Left ventricle myocardium inferior (tissue), 1 donor: ENCODE results near the gene KCND3. TPM values are rescaled to one million over a fixed set of nuclear protein-coding genes. Genes with fewer than 3 reads are reported as not detected.

Experiments used
- DNase-seq: peaks from one replicate; pipeline ENCODE4 v3.0.0-alpha.2; 2020
- H3K27ac ChIP-seq: fragments of 200-600 bp; replicated peaks from 2 replicates; pipeline ENCODE4 v1.8.0; 2021
- H3K27me3 ChIP-seq: fragments of 200-600 bp; 2 replicates; pipeline ENCODE4 v1.8.0; 2021; ENCODE audit warnings: low read depth
- H3K36me3 ChIP-seq: fragments of 200-600 bp; 2 replicates; pipeline ENCODE4 v1.8.0; 2021
- H3K4me1 ChIP-seq: fragments of 200-600 bp; 2 replicates; pipeline ENCODE4 v1.8.0; 2021
- H3K4me3 ChIP-seq: fragments of 200-600 bp; 2 replicates; pipeline ENCODE4 v1.8.0; 2021; ENCODE audit warnings: mild to moderate bottlenecking, moderate library complexity
- H3K9me3 ChIP-seq: fragments of 200-600 bp; replicated peaks from 2 replicates; pipeline ENCODE4 v1.8.0; 2021
- intact Hi-C: fragments of 100-400 bp; cut with micrococcal nuclease; formaldehyde crosslinking; loops from one replicate; pipeline ENCODE4 v1.11.0; 2022
- total RNA-seq: library from RNA; stranded (reverse); fragmentation: NEBNext Ultra II Directional; extraction: Animal tissue kit (Norgen Biotek cat#: 25700); gene quantifications from one replicate; pipeline ENCODE4 v1.2.1, GENCODE V29; 2021
- TF ChIP-seq, protein P1 (sequence below): fragments of 200-600 bp; IDR thresholded peaks from 2 replicates; pipeline ENCODE4 v1.8.0; 2021; ENCODE audit warnings: antibody characterized with exemption, mild to moderate bottlenecking, borderline replicate concordance
- donor health status: DM: no; HTN: yes; CAD: no; lungs with severe emphysema.

KCND3 gene
- total RNA-seq, 1 donor from 2014 or later: 19.2 TPM

DNA sequence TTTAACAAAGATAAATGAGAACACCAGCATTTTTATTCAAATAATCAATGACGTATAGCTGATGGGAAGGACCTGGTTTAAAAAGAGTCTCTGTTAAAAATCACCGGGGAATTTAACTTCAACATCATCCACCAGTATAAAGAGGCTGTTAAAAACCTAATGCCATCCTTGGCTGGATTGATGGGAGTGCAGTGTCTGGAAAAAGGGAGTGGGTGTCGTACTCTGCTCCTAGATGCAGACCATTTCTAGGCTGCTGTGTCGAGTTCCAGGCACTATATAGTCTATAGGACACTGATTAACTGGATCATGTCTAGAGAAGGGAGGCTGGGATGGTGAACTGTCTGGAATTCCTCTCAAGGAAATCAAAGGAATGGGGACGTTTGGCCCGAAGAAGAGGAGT lies 197.7 kb downstream of the KCND3 start:
- intact Hi-C loops: loop anchor here (10.0 kb wide), 1 partner anchor 543 kb away; no protein-coding TSS in a partner anchor
- Histone ChIP-seq H3K27me3 (no peaks in the 10 kb centered on the region), H3K36me3 (no peaks in the 10 kb centered on the region), H3K9me3 (no peaks in the 10 kb centered on the region), H3K27ac (no peak overlapping the region), H3K4me1 (peaks cover 23% of the 10 kb centered on the region), H3K4me3 (no peak overlapping the region)
- DNase-seq: no peak
- TF ChIP-seq, protein P1, sequence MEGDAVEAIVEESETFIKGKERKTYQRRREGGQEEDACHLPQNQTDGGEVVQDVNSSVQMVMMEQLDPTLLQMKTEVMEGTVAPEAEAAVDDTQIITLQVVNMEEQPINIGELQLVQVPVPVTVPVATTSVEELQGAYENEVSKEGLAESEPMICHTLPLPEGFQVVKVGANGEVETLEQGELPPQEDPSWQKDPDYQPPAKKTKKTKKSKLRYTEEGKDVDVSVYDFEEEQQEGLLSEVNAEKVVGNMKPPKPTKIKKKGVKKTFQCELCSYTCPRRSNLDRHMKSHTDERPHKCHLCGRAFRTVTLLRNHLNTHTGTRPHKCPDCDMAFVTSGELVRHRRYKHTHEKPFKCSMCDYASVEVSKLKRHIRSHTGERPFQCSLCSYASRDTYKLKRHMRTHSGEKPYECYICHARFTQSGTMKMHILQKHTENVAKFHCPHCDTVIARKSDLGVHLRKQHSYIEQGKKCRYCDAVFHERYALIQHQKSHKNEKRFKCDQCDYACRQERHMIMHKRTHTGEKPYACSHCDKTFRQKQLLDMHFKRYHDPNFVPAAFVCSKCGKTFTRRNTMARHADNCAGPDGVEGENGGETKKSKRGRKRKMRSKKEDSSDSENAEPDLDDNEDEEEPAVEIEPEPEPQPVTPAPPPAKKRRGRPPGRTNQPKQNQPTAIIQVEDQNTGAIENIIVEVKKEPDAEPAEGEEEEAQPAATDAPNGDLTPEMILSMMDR: no peak

DNA sequence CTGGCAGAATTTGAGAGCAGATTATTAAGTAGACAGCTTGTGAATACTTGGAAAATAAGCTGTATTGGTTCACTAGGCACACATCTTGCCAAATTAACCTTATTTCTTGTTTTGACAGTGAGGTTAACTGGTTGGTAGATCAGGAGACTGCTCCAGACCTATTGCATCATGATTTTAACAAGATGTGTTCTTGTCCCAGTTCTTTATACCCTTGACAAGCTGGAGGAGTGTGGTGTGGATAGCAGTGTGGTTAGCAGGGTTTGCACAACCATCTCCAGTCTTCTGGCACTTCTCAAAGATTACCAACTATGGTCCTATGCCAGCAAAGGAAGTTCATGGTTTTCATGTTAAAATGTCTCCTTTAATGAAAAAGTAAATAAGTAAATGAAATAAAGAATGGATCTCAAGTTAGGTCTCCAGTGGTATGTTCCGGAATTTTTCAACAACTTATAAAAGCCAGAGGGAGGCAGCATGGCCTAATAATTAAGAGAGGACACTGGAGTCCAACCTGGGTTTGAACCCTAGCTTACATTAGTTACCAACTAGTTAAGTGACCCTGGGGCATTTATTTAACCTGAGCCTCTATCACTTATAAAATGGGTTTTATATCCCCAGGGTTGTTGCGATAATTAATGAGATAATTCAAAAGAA lies 199.7 kb downstream of the KCND3 start:
- peak overlapping the region; percentile 37 for H3K27ac ChIP-seq
- intact Hi-C loops: loop anchor here (10.0 kb wide), 1 partner anchor 545 kb away; no protein-coding TSS in a partner anchor

DNA sequence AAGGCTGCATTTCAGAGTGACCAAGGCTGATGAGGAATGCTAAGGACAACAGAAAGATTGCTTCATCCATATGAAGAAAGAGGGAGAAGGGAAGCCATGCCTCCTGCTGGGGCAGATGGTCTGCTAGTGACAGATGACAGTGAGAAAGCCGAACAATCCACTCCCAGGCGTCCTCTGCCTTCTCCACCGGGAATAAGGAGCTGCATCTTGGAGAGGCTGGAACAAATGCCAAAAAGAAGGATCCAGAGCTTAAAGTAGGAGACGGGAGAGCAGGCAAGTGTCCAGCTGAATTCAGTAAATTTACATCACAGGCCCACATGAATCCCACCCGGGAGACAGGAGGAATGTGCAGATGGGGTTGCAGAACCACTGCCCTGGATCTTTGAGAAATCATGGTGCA lies 200.3 kb downstream of the KCND3 start:
- TF ChIP-seq, protein P1: no peak
- H3K36me3 ChIP-seq: no peaks in the 10 kb centered on the region
- H3K4me3 ChIP-seq: no peak overlapping the region
- H3K27ac ChIP-seq: peak overlapping the region; percentile 37
- no peaks in the 10 kb centered on the region for H3K9me3 ChIP-seq
- DNase-seq: no peak
- peaks cover 23% of the 10 kb centered on the region for H3K4me1 ChIP-seq
- H3K27me3 ChIP-seq: no peaks in the 10 kb centered on the region
- intact Hi-C loops: no loop called here

More for the DNA sequence above, 199.7 kb downstream of the KCND3 start:
- Histone ChIP-seq H3K4me3 (no peak overlapping the region), H3K4me1 (peaks cover 23% of the 10 kb centered on the region), H3K9me3 (no peaks in the 10 kb centered on the region), H3K36me3 (no peaks in the 10 kb centered on the region), H3K27me3 (no peaks in the 10 kb centered on the region)
- no peak for DNase-seq
- TF ChIP-seq, protein P1: peak; percentile 41

DNA sequence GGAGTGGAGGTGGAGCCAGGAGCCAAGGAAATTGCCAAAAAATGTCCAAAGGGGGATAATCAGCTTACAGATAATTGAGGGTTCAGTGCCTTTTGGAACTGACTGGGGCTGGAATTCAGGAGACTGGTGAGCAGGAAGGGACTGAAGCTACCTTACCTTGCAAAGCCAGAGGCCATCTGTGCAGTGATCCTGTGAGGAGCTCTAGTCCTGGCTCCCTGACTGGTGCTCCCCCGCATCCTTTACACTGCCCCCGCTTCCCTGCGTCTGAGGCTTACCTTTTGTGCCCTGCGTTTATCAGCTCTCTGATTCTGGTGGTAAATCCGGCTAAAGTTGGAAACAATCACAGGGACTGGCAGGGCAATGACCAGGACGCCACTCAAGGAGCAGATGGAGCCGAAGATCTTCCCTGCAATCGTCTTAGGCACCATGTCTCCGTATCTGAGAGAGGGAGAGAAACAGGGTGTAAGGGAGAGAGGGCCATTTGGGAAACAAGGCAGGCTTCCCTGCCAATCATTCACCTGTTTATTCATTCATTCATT lies 202.7 kb downstream of the KCND3 start:
- TF ChIP-seq, protein P1: no peak
- no peaks in the 10 kb centered on the region for H3K9me3 ChIP-seq
- intact Hi-C loops: no loop called here
- H3K27me3 ChIP-seq: no peaks in the 10 kb centered on the region
- DNase-seq: no peak
- H3K4me3 ChIP-seq: no peak overlapping the region
- H3K4me1 ChIP-seq: peaks cover 12% of the 10 kb centered on the region
- H3K27ac ChIP-seq: no peak overlapping the region
- no peaks in the 10 kb centered on the region for H3K36me3 ChIP-seq

DNA sequence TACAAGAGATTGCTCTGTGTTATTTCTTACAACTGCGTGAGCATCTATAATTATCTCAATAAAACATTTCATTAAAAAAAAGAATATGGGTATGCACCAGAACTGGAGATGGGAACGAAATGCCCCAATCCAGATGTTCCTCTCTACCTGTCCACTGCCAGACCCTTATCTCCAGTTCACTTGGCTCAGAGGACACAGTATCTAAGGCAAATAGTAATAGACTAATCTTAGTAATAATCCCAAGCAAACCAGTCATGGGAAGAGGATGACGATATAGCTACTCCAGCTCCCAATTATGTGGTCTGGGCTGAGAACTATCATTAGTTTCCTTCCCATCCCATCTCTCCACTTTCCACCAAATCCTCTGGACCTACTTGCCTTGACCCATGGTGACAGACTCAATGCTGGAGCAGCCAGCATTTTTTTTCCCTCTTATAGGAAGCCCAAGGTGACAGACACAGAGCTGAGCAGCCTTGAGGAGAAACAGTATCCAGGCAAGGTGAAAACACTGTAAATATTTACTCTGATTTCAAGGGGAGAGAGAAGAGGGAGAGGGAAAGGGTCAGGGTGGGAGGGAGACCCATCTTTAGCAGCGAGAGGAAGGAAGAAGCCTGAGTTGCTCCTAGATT lies 205.1 kb downstream of the KCND3 start:
- Histone ChIP-seq H3K27ac (no peak overlapping the region), H3K9me3 (no peaks in the 10 kb centered on the region), H3K27me3 (no peaks in the 10 kb centered on the region), H3K4me3 (no peak overlapping the region), H3K4me1 (peaks cover 9% of the 10 kb centered on the region), H3K36me3 (peaks cover 6% of the 10 kb centered on the region)
- intact Hi-C loops: no loop called here
- no peak for DNase-seq
- TF ChIP-seq, protein P1: no peak
